HG02610 (cell line): Measurements from ENCODE around the gene MED16.
"Not testable (repeated sequence)": the region's sequence is repeated elsewhere in the genome, so short reads cannot be mapped to it uniquely, and the experiment has no call there.

ENCODE experiments used
- ATAC-seq: cut with Tn5 transposase; IDR thresholded peaks from one replicate; pipeline ENCODE4 v1.9.1; 2021; ENCODE audit warnings: mild to moderate bottlenecking, moderate library complexity; ENCODE audit not compliant: unreplicated experiment

MED16 gene

GRCh38 chr19:855142-855541, 37.8 kb downstream of the MED16 start:
- ATAC-seq, result no peak

- no peak for ATAC-seq
These were observed 38.4 kb downstream of the MED16 start for GRCh38 chr19:854549-854948.

- ATAC-seq, result not testable (repeated sequence)
These were observed 39.3 kb downstream of the MED16 start for GRCh38 chr19:853614-854220.

GRCh38 chr19:853014-853585, 39.9 kb downstream of the MED16 start:
- no peak for ATAC-seq

GRCh38 chr19:852136-853013, 40.6 kb downstream of the MED16 start, which contains the start of gene ELANE:
ELANE (plus strand) TSS chr19:852303; CDS start chr19:852329, 26 bp downstream.
- ATAC-seq, result no peak

- no peak for ATAC-seq
These were observed 42.0 kb downstream of the MED16 start for GRCh38 chr19:850979-851335.

- no peak for ATAC-seq
These were observed 42.6 kb downstream of the MED16 start for GRCh38 chr19:850221-850978.

- not testable (repeated sequence) for ATAC-seq
These were observed 43.8 kb downstream of the MED16 start for GRCh38 chr19:849195-849594.

GRCh38 chr19:848386-848921, 44.5 kb downstream of the MED16 start:
- ATAC-seq, result no peak

- no peak for ATAC-seq
These were observed 47.1 kb downstream of the MED16 start for GRCh38 chr19:845707-846521.

- ATAC-seq, result no peak
These were observed 48.4 kb downstream of the MED16 start for GRCh38 chr19:844546-844971.

GRCh38 chr19:843836-844545, 49.0 kb downstream of the MED16 start:
- ATAC-seq, result no peak

GRCh38 chr19:843180-843835, 49.7 kb downstream of the MED16 start:
- ATAC-seq, result no peak

GRCh38 chr19:842802-843179, 50.2 kb downstream of the MED16 start:
- not testable (repeated sequence) for ATAC-seq

GRCh38 chr19:840519-841206, 52.3 kb downstream of the MED16 start, which contains the start of gene PRTN3:
PRTN3 (plus strand) TSS chr19:840999; CDS start chr19:841009, 10 bp downstream.
- ATAC-seq, result no peak

GRCh38 chr19:835210-835810, 57.7 kb downstream of the MED16 start:
- no peak for ATAC-seq

GRCh38 chr19:834216-834615, 58.8 kb downstream of the MED16 start:
- ATAC-seq, result no peak
